ENCODE results near the gene PIP5K1B.

DNA sequence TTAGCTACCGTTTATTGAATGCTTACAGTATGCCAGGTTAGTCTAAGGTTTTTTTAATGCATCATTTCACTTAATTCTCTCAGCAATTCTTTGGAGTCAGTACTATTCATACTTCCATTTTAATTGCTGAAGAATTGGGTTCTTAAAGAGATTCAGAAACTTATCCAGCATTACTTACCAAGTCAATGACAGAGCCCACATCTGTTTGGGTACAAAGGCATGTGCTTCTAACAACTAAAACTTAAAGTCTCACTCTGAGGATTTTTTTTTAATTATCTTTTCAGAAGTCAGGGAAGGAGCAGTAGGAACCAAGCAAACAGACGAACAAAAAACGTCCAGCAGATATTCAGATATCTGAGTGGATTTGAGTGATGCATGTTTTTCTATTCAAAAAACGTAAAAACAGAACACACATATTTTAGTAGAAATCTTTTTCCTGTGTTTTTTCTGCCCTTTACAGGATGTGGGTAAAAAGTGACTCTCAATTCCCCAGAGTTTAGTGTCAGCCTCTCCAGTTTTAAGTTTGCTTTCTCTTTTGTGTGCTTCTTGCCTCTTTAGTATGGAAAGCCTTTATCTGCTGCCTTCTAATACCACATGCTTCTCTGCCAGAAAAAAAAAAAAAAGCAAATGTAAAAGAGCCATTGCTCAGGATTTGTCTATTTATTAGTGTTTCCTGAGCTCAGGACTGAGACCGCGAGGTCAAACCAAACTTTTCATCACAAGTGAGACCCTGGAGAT is 190.9 kb downstream of the PIP5K1B start:
- TF ChIP-seq POLR2A (IDR thresholded peaks at IDR 0.05) (no peak), POLR2AphosphoS5 (IDR thresholded peaks at IDR 0.05) (no peak)
